Activated CD8-positive, alpha-beta memory T cell treated with anti-CD3 and anti-CD28 coated beads for 4 hours (primary cell): ENCODE results near the gene KIF17.

Source experiments
- DNase-seq, 2 donors: peaks; one replicate each; pipeline ENCODE4 v3.0.0-alpha.2; 2020; ENCODE audit warnings: low read depth in 2 of 2

Gene KIF17

GRCh38 chr1:20625176-20626097 lies 92.4 kb downstream of the KIF17 start:
- no peak for DNase-seq

GRCh38 chr1:20624709-20625108 lies 93.1 kb downstream of the KIF17 start:
- no peak for DNase-seq

- DNase-seq, result no peak
These were observed 96.8 kb downstream of the KIF17 start for GRCh38 chr1:20621012-20621411.

GRCh38 chr1:20619999-20620398 lies 97.8 kb downstream of the KIF17 start:
- DNase-seq, result no peak

GRCh38 chr1:20618550-20618949 lies 99.3 kb downstream of the KIF17 start:
- no peak for DNase-seq

- no peak for DNase-seq
These were observed 100.8 kb downstream of the KIF17 start for GRCh38 chr1:20616847-20617487.

- DNase-seq, result no peak
These were observed 101.6 kb downstream of the KIF17 start for GRCh38 chr1:20615946-20616846.

GRCh38 chr1:20614131-20614579 lies 103.7 kb downstream of the KIF17 start:
- no peak for DNase-seq
